Natural killer cell (primary cell): ENCODE data around the gene OVCA2. TPM values are rescaled to one million over a fixed set of nuclear protein-coding genes. Genes with fewer than 3 reads are reported as not detected.

Experiments
- ATAC-seq, 3 donors: fragments of 150-1000 bp in 2 of 3; fragments of 200-7000 bp in 1 of 3; cut with Tn5 transposase; 1 replicate in 1 of 3; 2 replicates in 2 of 3; pipeline ENCODE4 v1.10.0; 2021; ENCODE audit warnings: mild to moderate bottlenecking in 2 of 3, moderate library complexity in 2 of 3
- DNase-seq, 2 donors: peaks; one replicate each; pipeline versions ENCODE4 v3.0.0 to v3.0.0-alpha.2; 2013 to 2021; ENCODE audit warnings: mixed read lengths in 1 of 2
- H3K27ac ChIP-seq: one replicate; pipeline ENCODE4 v1.5.1; 2013; ENCODE audit warnings: mild to moderate bottlenecking, low read length
- H3K27me3 ChIP-seq: one replicate; pipeline ENCODE4 v1.6.1; 2013; ENCODE audit warnings: low read length; ENCODE audit not compliant: control insufficient read depth, insufficient read depth
- H3K36me3 ChIP-seq: one replicate; pipeline ENCODE4 v1.6.1; 2013; ENCODE audit warnings: low read length; ENCODE audit not compliant: control insufficient read depth, insufficient read depth
- H3K4me1 ChIP-seq: one replicate; pipeline ENCODE4 v1.6.1; 2013; ENCODE audit warnings: low read length; ENCODE audit not compliant: control insufficient read depth, insufficient read depth
- H3K4me3 ChIP-seq: one replicate; pipeline ENCODE4 v1.5.1; 2013; ENCODE audit warnings: low read length
- H3K9me3 ChIP-seq: one replicate; pipeline ENCODE4 v1.6.1; 2013; ENCODE audit warnings: low read length; ENCODE audit not compliant: control insufficient read depth, insufficient read depth
- H3K27ac Mint-ChIP-seq, 2 donors: one replicate each; pipeline ENCODE4 v1.8.0; 2022; ENCODE audit warnings: mild to moderate bottlenecking in 2 of 2, mixed read lengths in 2 of 2, moderate library complexity in 1 of 2
- H3K27me3 Mint-ChIP-seq, 2 donors: one replicate each; pipeline ENCODE4 v1.8.0; 2022; ENCODE audit warnings: low read depth in 2 of 2, mixed read lengths in 2 of 2
- H3K36me3 Mint-ChIP-seq: one replicate; pipeline ENCODE4 v1.8.0; 2022; ENCODE audit warnings: mixed read lengths
- H3K4me1 Mint-ChIP-seq, 2 donors: one replicate each; pipeline ENCODE4 v1.8.0; 2022; ENCODE audit warnings: mixed read lengths in 2 of 2
- H3K4me3 Mint-ChIP-seq: one replicate; pipeline ENCODE4 v1.8.0; 2022; ENCODE audit warnings: mild to moderate bottlenecking, moderate library complexity, mixed read lengths
- H3K9me3 Mint-ChIP-seq, 2 donors: one replicate each; pipeline ENCODE4 v1.8.0; 2022; ENCODE audit warnings: mixed read lengths in 2 of 2
- WGBS: methylation state at CpG from one replicate; pipeline ENCODE4 v1.1.7; 2013; ENCODE audit warnings: missing lambda C conversion rate; ENCODE audit not compliant: insufficient coverage; 5-methylcytosine and 5-hydroxymethylcytosine counted together
- intact Hi-C: fragments of 100-400 bp; cut with micrococcal nuclease; formaldehyde crosslinking; loops from one replicate; pipeline ENCODE4 v1.14.2; 2022
- total RNA-seq, 4 donors: library from RNA; stranded (reverse); fragments of 120-200 nt in 1 of 4; gene quantifications; one replicate each; pipeline versions ENCODE4 v1.2.3 to v1.2.4, GENCODE V29; 2013 to 2022
- TF ChIP-seq, protein P1 (sequence below): fragments of 200-600 bp; IDR thresholded peaks from one replicate; pipeline ENCODE4 v1.8.0; 2022; ENCODE audit warnings: antibody characterized with exemption

OVCA2 gene
- total RNA-seq, 3 donors from 2014 or later (not counting 1 experiment from before 2014, with no cell fraction given): 27.9 to 33.8 (median 28.5) TPM

DNA sequence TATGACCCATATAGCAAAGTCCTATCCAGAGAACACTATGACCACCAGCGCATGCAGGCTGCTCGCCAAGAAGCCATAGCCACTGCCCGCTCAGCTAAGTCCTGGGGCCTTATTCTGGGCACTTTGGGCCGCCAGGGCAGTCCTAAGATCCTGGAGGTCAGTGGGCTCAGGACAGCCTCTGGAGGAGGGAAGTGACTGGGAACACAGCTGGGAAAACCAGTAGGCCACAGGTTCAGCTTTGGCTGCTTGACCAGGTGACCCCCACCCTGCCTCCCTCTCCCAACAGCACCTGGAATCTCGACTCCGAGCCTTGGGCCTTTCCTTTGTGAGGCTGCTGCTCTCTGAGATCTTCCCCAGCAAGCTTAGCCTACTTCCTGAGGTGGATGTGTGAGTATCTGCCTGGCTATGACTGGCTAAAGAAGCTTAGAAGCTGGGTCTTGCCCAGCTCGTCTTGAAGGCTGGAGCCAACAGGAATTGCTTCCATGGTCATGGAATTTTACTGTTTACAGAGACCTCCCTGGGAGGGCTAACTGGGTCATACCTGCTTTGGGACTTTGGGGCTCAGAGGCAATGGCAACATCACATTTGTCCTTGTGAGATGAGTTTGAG is 1.5 kb upstream of the OVCA2 start:
- no peaks in the 10 kb centered on the region for H3K27me3 Mint-ChIP-seq
- 92% methylated on average over 7 of the region's 7 CpGs for WGBS
- H3K36me3 Mint-ChIP-seq: no peaks in the 10 kb centered on the region
- intact Hi-C loops: loop anchor here (5.0 kb wide), 1 partner anchor 362 kb away; the partner anchor contains the start of gene MNT
- Histone ChIP-seq H3K4me3 (no peak overlapping the region), H3K27me3 (no peaks in the 10 kb centered on the region), H3K36me3 (peaks cover 32% of the 10 kb centered on the region), H3K9me3 (no peaks in the 10 kb centered on the region), H3K27ac (no peak overlapping the region), H3K4me1 (peaks cover 22% of the 10 kb centered on the region)
- DNase-seq (no peak), ATAC-seq (no peak)
- peak overlapping the region; percentile 42 for H3K4me3 Mint-ChIP-seq
- no peak overlapping the region for H3K27ac Mint-ChIP-seq
- peaks cover 17 to 18% of the 10 kb centered on the region in 2 donors for H3K4me1 Mint-ChIP-seq
- TF ChIP-seq, protein P1, sequence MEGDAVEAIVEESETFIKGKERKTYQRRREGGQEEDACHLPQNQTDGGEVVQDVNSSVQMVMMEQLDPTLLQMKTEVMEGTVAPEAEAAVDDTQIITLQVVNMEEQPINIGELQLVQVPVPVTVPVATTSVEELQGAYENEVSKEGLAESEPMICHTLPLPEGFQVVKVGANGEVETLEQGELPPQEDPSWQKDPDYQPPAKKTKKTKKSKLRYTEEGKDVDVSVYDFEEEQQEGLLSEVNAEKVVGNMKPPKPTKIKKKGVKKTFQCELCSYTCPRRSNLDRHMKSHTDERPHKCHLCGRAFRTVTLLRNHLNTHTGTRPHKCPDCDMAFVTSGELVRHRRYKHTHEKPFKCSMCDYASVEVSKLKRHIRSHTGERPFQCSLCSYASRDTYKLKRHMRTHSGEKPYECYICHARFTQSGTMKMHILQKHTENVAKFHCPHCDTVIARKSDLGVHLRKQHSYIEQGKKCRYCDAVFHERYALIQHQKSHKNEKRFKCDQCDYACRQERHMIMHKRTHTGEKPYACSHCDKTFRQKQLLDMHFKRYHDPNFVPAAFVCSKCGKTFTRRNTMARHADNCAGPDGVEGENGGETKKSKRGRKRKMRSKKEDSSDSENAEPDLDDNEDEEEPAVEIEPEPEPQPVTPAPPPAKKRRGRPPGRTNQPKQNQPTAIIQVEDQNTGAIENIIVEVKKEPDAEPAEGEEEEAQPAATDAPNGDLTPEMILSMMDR: no peak
- no peaks in the 10 kb centered on the region for H3K9me3 Mint-ChIP-seq

DNA sequence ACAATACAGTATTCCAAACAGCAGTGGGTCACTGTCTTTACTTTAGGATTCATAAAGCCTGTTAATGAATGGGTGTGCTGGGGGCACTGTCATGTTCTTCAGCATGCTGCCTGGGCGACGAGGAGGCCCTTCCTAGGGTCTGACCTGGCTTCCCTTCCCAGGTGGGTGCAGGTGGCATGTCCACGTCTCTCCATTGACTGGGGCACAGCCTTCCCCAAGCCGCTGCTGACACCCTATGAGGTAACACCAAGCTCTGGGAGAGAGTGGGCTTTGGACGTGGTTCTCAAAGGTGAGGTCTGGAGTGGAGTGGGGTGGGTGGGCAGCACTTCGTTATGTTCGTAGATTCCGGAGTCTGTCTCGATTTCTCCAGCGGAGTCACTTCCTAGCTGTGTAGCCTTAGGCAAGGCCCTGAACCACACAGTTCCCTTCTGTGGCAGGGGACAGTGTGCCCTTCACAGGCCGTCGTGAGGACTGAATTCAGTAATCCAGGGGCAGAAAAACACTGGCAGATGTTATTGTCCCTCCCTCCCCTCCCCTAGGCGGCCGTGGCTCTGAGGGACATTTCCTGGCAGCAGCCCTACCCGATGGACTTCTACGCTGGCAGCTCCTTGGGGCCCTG is 771 bp upstream of the OVCA2 start:
- Mint-ChIP-seq H3K27me3 (no peaks in the 10 kb centered on the region), H3K36me3 (no peaks in the 10 kb centered on the region), H3K27ac (no peak overlapping the region), H3K9me3 (no peaks in the 10 kb centered on the region), H3K4me3 (peak overlapping the region; percentile 42), H3K4me1 (peaks cover 17 to 18% of the 10 kb centered on the region in 2 donors)
- Histone ChIP-seq H3K27me3 (no peaks in the 10 kb centered on the region), H3K9me3 (no peaks in the 10 kb centered on the region), H3K4me1 (peaks cover 22% of the 10 kb centered on the region), H3K4me3 (peak overlapping the region; percentile 71), H3K36me3 (peaks cover 30% of the 10 kb centered on the region), H3K27ac (peak overlapping the region; percentile 85)
- 71% methylated on average over 16 of the region's 16 CpGs for WGBS
- intact Hi-C loops: loop anchor here (5.0 kb wide), 1 partner anchor 361 kb away; the partner anchor contains the start of gene MNT
- TF ChIP-seq, protein P1: no peak
- no peak for ATAC-seq
- DNase-seq: no peak

DNA sequence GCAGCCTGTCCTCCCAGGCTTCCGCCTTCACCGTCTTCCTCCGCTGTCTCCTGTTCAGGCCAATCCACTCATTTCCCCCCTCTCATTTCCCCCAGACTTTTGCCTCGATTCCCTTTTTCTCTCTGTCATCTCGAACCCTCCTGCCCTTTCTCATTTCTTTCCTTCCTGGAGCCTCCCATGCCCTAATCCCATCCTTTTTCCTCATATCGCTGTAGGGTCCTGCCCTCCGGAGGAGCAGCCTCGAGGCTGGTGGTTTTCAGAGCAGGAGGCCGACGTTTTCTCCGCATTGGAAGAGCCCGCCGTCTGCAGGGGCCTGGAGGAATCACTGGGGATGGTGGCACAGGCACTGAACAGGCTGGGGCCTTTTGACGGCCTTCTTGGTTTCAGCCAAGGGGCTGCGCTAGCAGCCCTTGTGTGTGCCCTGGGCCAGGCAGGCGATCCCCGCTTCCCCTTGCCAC is 597 bp downstream of the OVCA2 start:
- Mint-ChIP-seq H3K4me1 (peaks cover 17 to 18% of the 10 kb centered on the region in 2 donors), H3K27me3 (no peaks in the 10 kb centered on the region), H3K9me3 (no peaks in the 10 kb centered on the region), H3K27ac (peak overlapping the region; percentile 89 to 98), H3K4me3 (peak overlapping the region; percentile 92), H3K36me3 (no peaks in the 10 kb centered on the region)
- Histone ChIP-seq H3K36me3 (peaks cover 22% of the 10 kb centered on the region), H3K4me3 (peak overlapping the region; percentile 71), H3K4me1 (peaks cover 22% of the 10 kb centered on the region), H3K9me3 (no peaks in the 10 kb centered on the region), H3K27ac (peak overlapping the region; percentile 85), H3K27me3 (no peaks in the 10 kb centered on the region)
- DNase-seq (peak in 1 of 2 donors; percentile 43), ATAC-seq (no peak)
- intact Hi-C loops: loop anchor here (1.0 to 5.0 kb wide), 2 partner anchors 12 to 360 kb away; partner anchors contain the start of genes DPH1 and MNT
- TF ChIP-seq, protein P1: no peak
- WGBS: 29% methylated on average over 17 of the region's 17 CpGs
